HUES48 (cell line): ENCODE measurements around the gene PCNP.

ENCODE experiments used
- H3K27ac ChIP-seq: one replicate; pipeline ENCODE4 v1.7.0; 2013; ENCODE audit warnings: low read depth, low read length, inconsistent platforms
- H3K27me3 ChIP-seq: 2 replicates; pipeline ENCODE4 v1.6.1; 2013; ENCODE audit warnings: mild to moderate bottlenecking, low read length; ENCODE audit not compliant: control insufficient read depth, insufficient read depth
- H3K36me3 ChIP-seq: 2 replicates; pipeline ENCODE4 v1.6.1; 2013; ENCODE audit warnings: low read length; ENCODE audit not compliant: control insufficient read depth, insufficient read depth
- H3K4me1 ChIP-seq: 2 replicates; pipeline ENCODE4 v1.6.1; 2013; ENCODE audit warnings: mild to moderate bottlenecking, low read length; ENCODE audit not compliant: control insufficient read depth, insufficient read depth
- H3K4me3 ChIP-seq: 2 replicates; pipeline ENCODE4 v1.5.1; 2013; ENCODE audit warnings: mild to moderate bottlenecking, low read depth, low read length
- H3K9ac ChIP-seq: 2 replicates; pipeline ENCODE4 v1.6.1; 2013; ENCODE audit warnings: mild to moderate bottlenecking, low read depth, low read length, moderate library complexity
- H3K9me3 ChIP-seq: 2 replicates; pipeline ENCODE4 v1.6.1; 2013; ENCODE audit warnings: low read length; ENCODE audit not compliant: control insufficient read depth, insufficient read depth

Gene PCNP, protein sequence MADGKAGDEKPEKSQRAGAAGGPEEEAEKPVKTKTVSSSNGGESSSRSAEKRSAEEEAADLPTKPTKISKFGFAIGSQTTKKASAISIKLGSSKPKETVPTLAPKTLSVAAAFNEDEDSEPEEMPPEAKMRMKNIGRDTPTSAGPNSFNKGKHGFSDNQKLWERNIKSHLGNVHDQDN

DNA sequence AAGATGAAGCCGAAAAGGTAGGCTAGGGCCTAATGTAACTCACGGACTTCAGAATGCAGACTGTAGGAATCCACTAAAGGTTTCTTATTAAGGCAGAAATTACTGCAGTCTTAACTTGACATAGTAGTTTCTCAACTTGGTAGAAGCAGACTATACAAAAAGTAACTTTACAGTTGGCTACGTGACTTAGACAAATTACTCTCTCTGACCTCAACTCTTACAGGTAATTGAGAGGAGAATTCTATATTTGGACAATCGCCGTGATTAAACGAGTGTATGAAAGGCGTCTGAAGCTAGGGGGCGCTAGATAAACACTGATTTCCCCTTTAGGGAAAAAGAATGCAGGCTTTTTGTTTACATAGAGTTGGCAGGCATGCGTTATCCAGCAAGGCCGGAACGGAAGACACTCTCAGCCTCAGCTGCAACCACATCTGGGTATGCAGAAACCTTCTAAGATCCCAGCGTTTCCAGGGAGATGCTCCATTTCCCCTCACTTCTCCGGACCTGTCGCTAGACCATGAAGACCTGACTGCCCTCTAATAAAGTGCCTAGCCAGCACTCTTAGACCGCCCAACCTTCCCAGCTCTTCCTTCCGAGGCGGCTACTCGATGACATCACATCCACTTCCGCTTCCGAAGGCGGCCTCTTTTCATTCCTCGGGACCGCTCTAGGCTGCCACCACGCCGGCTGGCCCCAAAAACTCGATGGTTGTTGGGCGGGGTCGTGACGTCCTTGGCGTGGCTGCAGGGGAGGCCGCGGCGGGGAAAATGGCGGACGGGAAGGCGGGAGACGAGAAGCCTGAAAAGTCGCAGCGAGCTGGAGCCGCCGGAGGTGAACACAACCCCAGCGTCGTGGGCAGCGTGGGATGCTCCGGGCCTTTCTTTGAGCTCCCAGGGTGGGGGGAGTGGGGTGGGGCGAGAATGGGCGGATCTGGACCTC lies at the start of gene PCNP:
Gene PCNP (plus strand): TSS at position 732 of the 939 bp plus-strand sequence. CDS start 36 bp downstream, at position 768.
- peaks cover 19% of the 10 kb centered on the region for H3K36me3 ChIP-seq
- peak within 1 kb of the TSS; percentile 82 for H3K4me3 ChIP-seq
- peaks cover 13% of the 10 kb centered on the region; the same call in 1 of the 2 replicates for H3K4me1 ChIP-seq
- H3K9ac ChIP-seq: peak within 1 kb of the TSS; percentile 99
- no peaks in the 10 kb centered on the region for H3K9me3 ChIP-seq
- H3K27me3 ChIP-seq: no peaks in the 10 kb centered on the region
- H3K27ac ChIP-seq: peak within 1 kb of the TSS; percentile 92

DNA sequence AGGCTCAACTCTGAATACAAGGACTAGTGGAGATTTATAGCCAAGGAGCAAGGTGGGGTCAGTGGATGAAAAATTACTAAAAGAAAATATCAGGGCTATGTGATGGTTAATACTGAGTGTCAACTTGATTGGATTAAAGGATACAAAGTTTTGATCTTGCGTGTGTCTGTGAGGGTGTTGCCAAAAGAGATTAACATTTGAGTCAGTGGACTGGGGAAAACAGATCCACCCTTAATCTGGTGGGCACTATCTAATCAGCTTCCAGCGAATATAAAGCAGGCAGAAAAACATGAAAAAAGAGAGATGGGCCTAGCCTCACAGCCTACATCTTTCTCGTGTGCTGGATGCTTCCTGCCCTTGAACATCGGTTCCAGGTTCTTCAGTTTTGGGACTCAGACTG lies 46.5 kb upstream of the PCNP start:
- H3K4me3 ChIP-seq: no peak overlapping the region
- peaks cover 17% of the 10 kb centered on the region for H3K4me1 ChIP-seq
- no peak overlapping the region for H3K9ac ChIP-seq
- H3K9me3 ChIP-seq: peaks cover 20% of the 10 kb centered on the region
- no peak overlapping the region for H3K27ac ChIP-seq
- no peaks in the 10 kb centered on the region for H3K36me3 ChIP-seq
- H3K27me3 ChIP-seq: no peaks in the 10 kb centered on the region

DNA sequence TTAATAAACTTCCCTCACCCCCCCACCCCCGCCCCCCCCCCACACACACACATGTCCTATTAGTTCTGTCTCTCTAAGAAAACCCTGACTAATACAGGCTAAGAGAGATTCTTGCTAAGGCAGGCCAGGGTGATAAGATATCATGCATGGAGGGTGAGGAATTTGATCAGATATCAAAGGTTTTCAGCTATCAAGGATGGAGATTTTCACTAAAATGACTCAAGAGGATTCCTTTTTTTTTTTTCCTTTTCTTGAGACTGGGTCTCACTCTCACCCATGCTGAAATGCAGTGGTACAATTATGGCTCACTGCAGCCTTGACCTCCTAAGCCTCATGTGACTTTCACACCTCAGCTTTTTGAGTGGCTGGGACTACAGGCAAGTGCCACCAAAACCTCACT lies 46.1 kb upstream of the PCNP start:
- Histone ChIP-seq H3K27me3 (no peaks in the 10 kb centered on the region), H3K27ac (no peak overlapping the region), H3K36me3 (no peaks in the 10 kb centered on the region), H3K9ac (no peak overlapping the region), H3K4me3 (no peak overlapping the region), H3K9me3 (peaks cover 20% of the 10 kb centered on the region), H3K4me1 (peaks cover 17% of the 10 kb centered on the region)

DNA sequence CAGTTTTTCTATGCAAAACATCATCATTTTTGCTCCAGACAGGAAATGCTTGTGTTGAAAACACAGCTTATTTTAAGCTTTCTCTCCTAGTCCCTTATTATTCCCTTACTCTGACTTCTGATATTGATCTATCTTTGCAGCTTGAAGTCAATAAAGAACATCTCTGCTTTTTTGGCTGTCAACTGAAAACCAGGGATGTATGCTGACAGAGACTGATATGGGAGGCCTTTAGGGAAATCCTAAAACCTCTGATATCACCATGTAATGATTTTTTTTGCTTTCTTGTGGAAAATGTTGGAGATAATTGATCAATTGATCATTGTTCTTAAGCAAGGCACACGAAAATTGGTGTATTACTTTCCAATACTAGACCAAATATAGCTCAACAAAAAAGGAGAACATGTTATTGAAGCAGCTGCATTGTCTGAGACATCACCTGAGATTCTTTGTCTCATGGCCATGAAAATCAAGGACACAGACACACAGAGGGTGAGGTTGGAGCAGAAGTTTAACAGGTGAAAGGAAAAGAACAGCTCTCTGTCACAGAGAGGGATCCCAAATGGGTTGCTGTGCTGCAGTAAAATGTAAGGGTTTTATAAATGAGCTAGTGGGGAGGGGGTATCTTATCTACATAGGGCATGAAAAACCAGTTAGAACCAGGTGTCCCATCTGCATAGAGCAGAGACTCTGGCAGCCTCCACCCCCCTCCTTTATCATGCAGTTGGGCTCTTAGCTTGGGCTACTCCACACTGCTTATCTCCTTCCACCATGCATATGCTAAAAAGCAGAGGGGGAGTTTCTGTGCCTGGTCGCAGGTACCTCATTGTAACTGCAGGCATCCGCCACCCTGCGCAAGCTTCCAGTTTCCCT lies 43.9 kb upstream of the PCNP start:
- Histone ChIP-seq H3K27me3 (no peaks in the 10 kb centered on the region), H3K4me3 (peak overlapping the region; percentile 14; the same call in 1 of the 2 replicates), H3K36me3 (no peaks in the 10 kb centered on the region), H3K9me3 (peaks cover 16% of the 10 kb centered on the region), H3K9ac (no peak overlapping the region), H3K4me1 (peaks cover 17% of the 10 kb centered on the region), H3K27ac (peak overlapping the region; percentile 52)

DNA sequence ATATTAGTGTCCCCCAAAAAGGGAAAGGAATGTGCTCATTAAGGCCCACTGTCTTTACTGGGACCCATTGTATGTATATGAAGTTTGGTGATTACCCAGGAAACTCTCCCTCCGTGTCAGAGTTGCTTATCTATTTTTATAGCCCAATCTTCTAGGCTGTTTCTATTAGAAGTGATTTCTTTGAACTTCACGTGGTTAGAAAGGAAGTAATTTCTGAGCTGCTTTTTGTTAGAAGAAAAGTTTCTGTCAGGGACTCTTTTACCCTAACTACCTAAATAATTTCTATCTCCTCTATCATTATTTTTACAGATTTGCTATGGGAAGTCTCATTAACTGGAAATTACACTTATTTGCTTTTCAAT lies 43.3 kb upstream of the PCNP start:
- H3K36me3 ChIP-seq: no peaks in the 10 kb centered on the region
- H3K4me1 ChIP-seq: peaks cover 17% of the 10 kb centered on the region
- no peak overlapping the region; the same call in 1 of the 2 replicates for H3K9ac ChIP-seq
- H3K4me3 ChIP-seq: no peak overlapping the region
- no peaks in the 10 kb centered on the region for H3K27me3 ChIP-seq
- H3K27ac ChIP-seq: peak overlapping the region; percentile 52
- peaks cover 11% of the 10 kb centered on the region for H3K9me3 ChIP-seq

DNA sequence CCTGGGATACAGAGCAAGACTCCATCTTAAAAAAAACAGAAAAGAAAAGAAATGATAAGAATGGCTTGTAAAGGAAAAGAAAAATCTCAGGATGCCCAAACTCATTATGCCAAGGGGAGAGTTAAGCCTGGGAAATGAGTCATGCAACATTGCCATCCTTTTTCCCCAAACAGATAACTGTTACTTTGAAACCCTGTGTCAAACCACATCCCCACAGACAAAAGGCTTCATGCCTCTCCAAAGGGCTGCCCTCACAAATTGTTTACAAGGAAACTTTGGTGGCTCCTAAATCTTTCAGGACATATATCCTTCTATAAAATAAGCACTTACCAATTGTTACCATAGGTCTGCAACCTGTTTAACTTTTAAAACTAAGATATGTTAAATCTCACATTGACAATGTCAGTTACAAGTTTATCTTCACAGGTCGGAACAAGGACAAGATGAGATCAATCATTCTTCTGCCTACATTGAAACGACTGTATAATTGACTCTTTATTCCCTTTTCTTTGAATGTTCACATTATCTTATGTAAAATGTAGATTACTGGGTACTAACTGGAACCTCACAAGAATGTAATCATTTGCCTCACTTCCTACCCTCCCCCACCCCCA lies 42.4 kb upstream of the PCNP start:
- H3K27ac ChIP-seq: no peak overlapping the region
- no peaks in the 10 kb centered on the region; the same call in 1 of the 2 replicates for H3K27me3 ChIP-seq
- no peak overlapping the region for H3K9ac ChIP-seq
- H3K36me3 ChIP-seq: no peaks in the 10 kb centered on the region
- peaks cover 11% of the 10 kb centered on the region for H3K9me3 ChIP-seq
- no peak overlapping the region for H3K4me3 ChIP-seq
- peaks cover 17% of the 10 kb centered on the region for H3K4me1 ChIP-seq

DNA sequence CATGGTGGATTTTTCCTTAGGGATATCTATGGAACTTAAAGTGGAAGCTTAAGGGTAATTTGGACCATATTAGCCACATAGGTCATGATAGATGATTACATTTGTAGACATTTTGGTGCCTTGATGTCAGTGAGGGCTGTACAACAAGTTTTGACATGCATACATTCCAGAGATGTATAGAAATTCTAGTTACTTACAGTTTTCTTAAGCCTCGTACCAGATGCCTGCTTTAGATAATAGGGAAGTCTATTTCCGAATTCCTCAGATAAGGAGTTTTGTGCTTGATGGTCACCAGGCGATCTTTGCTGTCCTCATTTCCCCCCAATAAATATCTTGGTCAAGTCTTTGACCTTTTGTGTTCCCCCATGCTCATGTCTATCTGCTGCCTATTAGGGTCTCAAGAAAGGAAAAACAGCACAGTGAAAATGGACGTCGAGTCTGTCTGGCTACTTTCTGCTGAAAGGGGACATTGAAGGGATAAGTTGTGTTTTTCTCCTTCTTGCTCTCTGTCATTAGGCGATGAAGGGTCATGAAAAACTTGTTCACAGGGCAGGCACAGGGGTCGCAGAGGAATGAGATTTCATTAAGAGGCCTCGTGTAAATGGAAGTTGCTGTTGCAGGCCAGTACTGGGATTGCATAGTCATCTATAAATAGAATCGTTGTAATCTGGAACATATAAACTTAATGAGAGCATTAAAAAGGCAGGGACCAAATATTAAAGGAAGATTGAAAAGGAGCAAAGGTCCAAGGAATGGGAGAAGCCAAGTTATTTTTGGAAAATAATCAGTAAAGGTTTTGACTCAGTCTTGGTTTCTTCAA lies 41.0 kb upstream of the PCNP start:
- peaks cover 11% of the 10 kb centered on the region for H3K9me3 ChIP-seq
- peaks cover 17% of the 10 kb centered on the region for H3K4me1 ChIP-seq
- no peak overlapping the region for H3K9ac ChIP-seq
- H3K27ac ChIP-seq: no peak overlapping the region
- H3K36me3 ChIP-seq: no peaks in the 10 kb centered on the region
- no peak overlapping the region for H3K4me3 ChIP-seq
- no peaks in the 10 kb centered on the region; the same call in 1 of the 2 replicates for H3K27me3 ChIP-seq

DNA sequence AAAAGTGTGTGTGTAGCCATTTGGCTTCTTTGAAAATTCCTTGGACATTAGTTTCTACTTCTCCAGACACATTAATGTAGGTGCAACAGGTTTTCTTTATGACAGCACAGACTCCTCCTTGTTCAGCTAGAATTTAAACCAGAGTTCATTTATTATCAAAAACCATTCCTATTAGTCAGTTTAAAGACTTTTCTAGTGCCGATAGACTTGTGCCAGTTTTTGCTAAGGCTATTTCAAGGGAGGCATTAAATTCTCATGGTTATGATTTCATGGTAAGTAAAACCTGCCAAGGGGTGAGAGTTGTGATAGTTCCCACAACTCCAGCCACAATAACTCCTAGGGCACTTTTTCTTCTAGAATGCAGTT lies 40.4 kb upstream of the PCNP start:
- Histone ChIP-seq H3K9me3 (peaks cover 11% of the 10 kb centered on the region), H3K4me1 (peaks cover 17% of the 10 kb centered on the region), H3K4me3 (no peak overlapping the region), H3K36me3 (no peaks in the 10 kb centered on the region), H3K27me3 (no peaks in the 10 kb centered on the region; the same call in 1 of the 2 replicates), H3K27ac (no peak overlapping the region), H3K9ac (no peak overlapping the region)

DNA sequence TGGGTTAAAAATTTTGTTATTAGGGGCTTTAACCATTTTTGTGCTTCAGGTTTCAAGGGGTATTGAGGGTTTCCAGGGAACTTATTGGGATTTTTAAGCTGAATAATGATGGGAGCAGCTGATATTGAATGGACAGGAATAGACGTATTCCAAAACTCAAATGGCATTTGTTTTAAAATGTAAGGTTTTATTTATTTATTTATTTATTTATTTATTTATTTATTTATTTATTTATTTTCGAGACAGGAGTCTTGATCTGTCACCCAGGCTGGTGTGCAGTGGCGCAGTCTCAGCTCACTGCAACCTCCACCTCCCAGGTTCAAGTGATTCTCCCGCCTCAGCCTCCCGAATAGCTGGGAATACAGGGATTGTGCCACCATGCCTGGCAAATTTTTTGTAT lies 38.8 kb upstream of the PCNP start:
- peaks cover 14% of the 10 kb centered on the region for H3K4me1 ChIP-seq
- H3K9ac ChIP-seq: no peak overlapping the region
- H3K4me3 ChIP-seq: no peak overlapping the region
- no peaks in the 10 kb centered on the region for H3K36me3 ChIP-seq
- peaks cover under 1% of the 10 kb centered on the region; the same call in 1 of the 2 replicates for H3K9me3 ChIP-seq
- no peak overlapping the region for H3K27ac ChIP-seq
- no peaks in the 10 kb centered on the region; the same call in 1 of the 2 replicates for H3K27me3 ChIP-seq

DNA sequence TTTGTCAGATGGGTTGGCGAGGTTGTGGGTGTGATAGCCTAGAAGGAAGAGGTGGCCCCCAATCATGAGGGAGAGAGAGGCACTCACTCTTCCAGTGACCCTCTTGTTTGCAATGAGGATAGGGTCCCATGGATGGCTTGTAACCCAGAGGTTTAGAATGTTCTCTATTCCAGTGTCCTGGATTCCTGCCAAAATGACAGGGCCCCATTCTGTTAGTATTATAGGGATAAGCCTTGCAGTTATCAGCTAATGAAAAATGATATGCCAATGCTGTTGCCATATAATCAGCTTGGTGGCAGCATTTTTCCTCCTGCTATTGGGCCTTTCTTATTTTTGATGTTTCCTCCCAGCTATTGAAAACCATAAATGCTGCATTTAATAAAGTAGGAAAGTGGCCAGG lies 37.7 kb upstream of the PCNP start:
- no peak overlapping the region for H3K4me3 ChIP-seq
- no peak overlapping the region for H3K9ac ChIP-seq
- no peak overlapping the region for H3K27ac ChIP-seq
- peaks cover 3% of the 10 kb centered on the region for H3K9me3 ChIP-seq
- no peaks in the 10 kb centered on the region; the same call in 1 of the 2 replicates for H3K27me3 ChIP-seq
- no peaks in the 10 kb centered on the region for H3K36me3 ChIP-seq
- 0 out of 2 replicates have a peak, but pooled peaks cover 9% of the 10 kb centered on the region for H3K4me1 ChIP-seq
